ENCODE results near the gene ISCA2. TPM values are rescaled to one million over a fixed set of nuclear protein-coding genes. Genes with fewer than 3 reads are reported as not detected.
"Not testable (repeated sequence)": the region's sequence is repeated elsewhere in the genome, so short reads cannot be mapped to it uniquely, and the experiment has no call there.

ISCA2 gene
- total and polyA plus RNA-seq, 5 donors from 2014 or later: 19.9 to 114 (median 89.6) TPM

DNA sequence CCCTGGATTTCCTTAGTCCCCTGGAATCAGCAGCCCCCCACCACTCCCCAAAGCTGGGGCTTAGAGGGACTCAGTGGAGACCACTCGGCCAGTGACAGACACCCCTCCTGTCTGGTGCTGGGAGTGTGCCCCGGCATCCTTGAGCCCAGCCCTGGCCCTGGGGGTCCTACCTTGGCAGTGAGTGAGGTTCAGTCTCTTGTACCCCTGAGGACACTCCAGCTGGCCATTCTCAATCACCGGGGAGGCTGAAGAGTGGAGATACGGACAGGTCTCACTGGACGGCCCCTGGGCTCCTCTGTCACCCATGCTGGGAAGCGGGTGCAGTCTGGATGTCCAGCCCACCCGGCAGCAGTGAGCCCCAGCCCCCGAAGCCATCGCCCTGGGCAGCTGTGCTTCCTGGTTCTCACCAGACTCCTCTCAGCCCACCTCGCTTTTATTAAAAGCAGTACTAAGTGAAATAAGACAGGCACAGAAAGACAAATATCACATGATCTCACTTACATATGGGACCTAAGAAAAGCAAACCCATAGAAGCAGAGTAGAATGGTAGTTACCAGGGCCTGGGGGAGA lies 42.3 kb downstream of the ISCA2 start:
- Histone ChIP-seq H3K27me3 (ENCODE audit: control insufficient read depth, insufficient read depth, low read length) (no peaks in the 10 kb centered on the region), H3K4me1 (ENCODE audit: control insufficient read depth, insufficient read depth, low read length, poor library complexity, severe bottlenecking) (no peaks in the 10 kb centered on the region), H3K4me3 (ENCODE audit: low read depth, low read length) (no peak overlapping the region), H3K36me3 (ENCODE audit: control insufficient read depth, insufficient read depth, low read length) (no peaks in the 10 kb centered on the region), H3K27ac (ENCODE audit: insufficient read depth, low read length, poor library complexity, severe bottlenecking) (no peak overlapping the region), H3K9me3 (ENCODE audit: control insufficient read depth in 2 of 2, low read length in 2 of 2) (no peaks in the 10 kb centered on the region)
- Mint-ChIP-seq H3K4me1 (peaks cover 0 to 2% (median 1%) of the 10 kb centered on the region in 4 donors), H3K9me3 (peaks cover 0 to 1% (median 0%) of the 10 kb centered on the region in 7 donors), H3K27me3 (peaks cover 5% of the 10 kb centered on the region), H3K27ac (no peak overlapping the region), H3K4me3 (no peak overlapping the region), H3K36me3 (no peaks in the 10 kb centered on the region)
- no peak for ATAC-seq (ENCODE audit: low read depth in 2 of 2)
- no peak for DNase-seq

DNA sequence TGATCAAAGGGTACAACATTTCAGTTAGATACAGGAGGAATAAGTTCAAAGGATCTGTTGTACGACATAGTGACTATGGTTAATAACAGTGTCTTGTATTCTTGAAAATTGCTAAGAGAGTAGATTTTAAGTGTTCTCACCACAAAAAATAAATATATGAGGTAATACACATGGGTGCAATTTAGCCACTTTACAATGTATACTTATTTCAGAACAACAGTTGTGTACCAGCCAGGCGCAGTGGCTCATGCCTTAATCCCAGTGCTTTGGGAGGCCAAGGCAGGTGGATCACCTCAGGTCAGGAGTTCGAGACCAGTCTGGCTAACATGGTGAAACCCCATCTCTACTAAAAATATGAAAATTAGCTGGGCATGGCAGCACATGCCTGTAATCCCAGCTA lies 42.8 kb downstream of the ISCA2 start:
- DNase-seq; H3K4me1 Mint-ChIP-seq; H3K9me3 ChIP-seq (ENCODE audit: control insufficient read depth in 2 of 2, low read length in 2 of 2); H3K27me3 ChIP-seq (ENCODE audit: control insufficient read depth, insufficient read depth, low read length); H3K36me3 ChIP-seq (ENCODE audit: control insufficient read depth, insufficient read depth, low read length); H3K9me3 Mint-ChIP-seq; H3K4me3 Mint-ChIP-seq; H3K4me3 ChIP-seq (ENCODE audit: low read depth, low read length); H3K4me1 ChIP-seq (ENCODE audit: control insufficient read depth, insufficient read depth, low read length, poor library complexity, severe bottlenecking); H3K36me3 Mint-ChIP-seq; H3K27ac Mint-ChIP-seq; ATAC-seq (ENCODE audit: low read depth in 2 of 2); H3K27ac ChIP-seq (ENCODE audit: insufficient read depth, low read length, poor library complexity, severe bottlenecking); H3K27me3 Mint-ChIP-seq: not testable (repeated sequence)

DNA sequence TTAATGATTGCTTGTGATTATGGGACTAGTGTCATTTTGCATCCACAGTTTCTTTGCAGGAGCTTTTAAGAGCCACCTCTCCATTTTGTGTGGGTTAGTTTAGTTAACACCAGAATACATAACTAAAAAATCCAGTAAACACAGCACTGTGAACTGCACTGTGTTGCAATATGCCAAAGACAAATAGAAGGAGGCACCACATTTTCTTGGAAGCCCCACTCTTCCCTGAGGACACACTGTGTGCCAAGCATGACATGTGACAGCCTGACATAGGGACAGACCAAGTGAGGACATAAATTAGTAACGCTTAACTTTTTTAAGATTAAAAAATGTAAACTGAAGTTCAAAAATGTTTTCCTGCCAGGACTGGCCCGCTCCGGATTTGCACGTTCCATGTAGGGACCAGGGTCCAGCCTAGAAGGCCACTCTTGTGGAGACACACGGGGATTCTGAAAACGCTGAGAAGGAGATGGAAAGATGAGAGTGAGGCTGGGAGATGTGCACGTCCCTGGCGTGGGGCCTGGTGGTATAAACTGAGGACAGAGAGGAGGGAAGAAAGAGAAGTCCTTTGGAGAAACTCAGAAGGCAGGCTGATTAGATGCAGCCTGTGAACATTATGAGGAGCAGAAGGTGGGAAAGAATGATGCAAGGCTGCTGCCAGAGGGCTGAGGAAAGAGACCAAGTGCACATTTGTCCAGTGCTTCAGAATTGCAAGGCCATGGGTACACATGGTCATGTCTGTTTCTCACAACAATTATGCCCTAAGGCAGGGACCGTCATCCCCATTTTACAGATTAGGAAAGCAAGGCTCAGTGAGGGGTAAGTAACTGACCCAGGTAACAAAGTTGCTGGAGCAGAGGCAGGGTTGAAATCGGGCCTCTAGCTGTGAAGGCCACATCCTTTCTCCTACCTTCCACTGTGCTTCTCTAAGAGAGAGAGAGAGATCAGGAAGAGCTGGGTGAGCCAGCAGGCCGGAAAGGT lies 45.1 kb downstream of the ISCA2 start:
- H3K4me1 ChIP-seq (ENCODE audit: control insufficient read depth, insufficient read depth, low read length, poor library complexity, severe bottlenecking): no peaks in the 10 kb centered on the region
- Mint-ChIP-seq H3K27ac (peak overlapping the region in 1 of 3 donors; percentile 40), H3K27me3 (no peaks in the 10 kb centered on the region), H3K36me3 (no peaks in the 10 kb centered on the region), H3K4me3 (no peak overlapping the region), H3K9me3 (no peaks in the 10 kb centered on the region), H3K4me1 (peaks cover 0 to under 1% (median 0%) of the 10 kb centered on the region in 4 donors)
- no peak for DNase-seq
- no peak for ATAC-seq (ENCODE audit: low read depth in 2 of 2)
- no peak overlapping the region for H3K4me3 ChIP-seq (ENCODE audit: low read depth, low read length)
- H3K9me3 ChIP-seq (ENCODE audit: control insufficient read depth in 2 of 2, low read length in 2 of 2): no peaks in the 10 kb centered on the region
- no peaks in the 10 kb centered on the region for H3K27me3 ChIP-seq (ENCODE audit: control insufficient read depth, insufficient read depth, low read length)
- H3K36me3 ChIP-seq (ENCODE audit: control insufficient read depth, insufficient read depth, low read length): no peaks in the 10 kb centered on the region
- H3K27ac ChIP-seq (ENCODE audit: insufficient read depth, low read length, poor library complexity, severe bottlenecking): no peak overlapping the region

DNA sequence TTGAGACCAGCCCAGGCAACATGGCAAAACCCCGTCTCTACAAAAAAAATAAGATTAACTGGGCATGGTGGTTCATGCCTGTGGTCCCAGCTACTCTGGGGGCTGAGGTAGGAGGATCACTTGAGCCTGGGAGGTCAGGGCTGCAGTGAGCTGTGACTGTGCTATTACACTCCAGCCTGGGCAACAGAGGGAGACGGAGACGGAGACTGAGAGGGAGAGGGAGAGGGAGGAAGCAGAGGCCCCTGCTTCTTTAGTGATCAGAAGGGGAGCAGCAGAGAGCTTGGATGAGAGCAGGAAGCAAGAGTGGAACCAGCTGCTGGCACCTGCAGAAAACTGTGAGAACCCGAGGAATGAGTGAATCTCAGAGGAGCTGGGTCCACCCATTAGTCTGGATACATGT lies 45.9 kb downstream of the ISCA2 start:
- no peaks in the 10 kb centered on the region for H3K36me3 ChIP-seq (ENCODE audit: control insufficient read depth, insufficient read depth, low read length)
- peaks cover under 1% of the 10 kb centered on the region for H3K27me3 Mint-ChIP-seq
- no peaks in the 10 kb centered on the region for H3K4me1 ChIP-seq (ENCODE audit: control insufficient read depth, insufficient read depth, low read length, poor library complexity, severe bottlenecking)
- no peaks in the 10 kb centered on the region for H3K9me3 Mint-ChIP-seq
- no peak for ATAC-seq (ENCODE audit: low read depth in 2 of 2)
- DNase-seq: no peak
- H3K27ac ChIP-seq (ENCODE audit: insufficient read depth, low read length, poor library complexity, severe bottlenecking): no peak overlapping the region
- H3K4me1 Mint-ChIP-seq: no peaks in the 10 kb centered on the region
- H3K9me3 ChIP-seq (ENCODE audit: control insufficient read depth in 2 of 2, low read length in 2 of 2): no peaks in the 10 kb centered on the region
- H3K27ac Mint-ChIP-seq: no peak overlapping the region
- H3K4me3 ChIP-seq (ENCODE audit: low read depth, low read length): no peak overlapping the region
- H3K27me3 ChIP-seq (ENCODE audit: control insufficient read depth, insufficient read depth, low read length): no peaks in the 10 kb centered on the region
- H3K36me3 Mint-ChIP-seq: no peaks in the 10 kb centered on the region
- H3K4me3 Mint-ChIP-seq: no peak overlapping the region

DNA sequence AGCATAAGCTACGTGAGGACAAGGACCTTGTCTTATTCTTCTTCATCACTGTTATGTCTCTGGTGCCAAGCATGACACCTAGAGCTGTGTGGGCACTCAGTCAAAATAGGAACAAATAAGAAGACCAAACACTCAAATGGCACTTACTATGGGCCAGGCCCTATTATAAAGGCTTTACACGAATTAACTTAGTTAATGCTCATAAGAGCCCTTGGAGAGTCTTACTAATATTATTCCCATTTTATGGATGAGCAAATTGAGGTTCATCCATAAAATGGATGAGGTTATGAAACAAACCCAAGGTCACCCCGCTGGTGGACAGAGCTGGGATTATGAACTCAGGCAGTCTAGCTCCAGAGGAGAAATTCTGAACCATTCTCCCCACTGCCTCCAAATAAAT lies 47.7 kb downstream of the ISCA2 start:
- H3K4me3 ChIP-seq (ENCODE audit: low read depth, low read length): no peak overlapping the region
- DNase-seq (no peak), ATAC-seq (ENCODE audit: low read depth in 2 of 2) (no peak)
- H3K9me3 ChIP-seq (ENCODE audit: control insufficient read depth in 2 of 2, low read length in 2 of 2): no peaks in the 10 kb centered on the region
- H3K27ac ChIP-seq (ENCODE audit: insufficient read depth, low read length, poor library complexity, severe bottlenecking): no peak overlapping the region
- no peaks in the 10 kb centered on the region for H3K9me3 Mint-ChIP-seq
- H3K27ac Mint-ChIP-seq: no peak overlapping the region
- H3K36me3 Mint-ChIP-seq: no peaks in the 10 kb centered on the region
- H3K36me3 ChIP-seq (ENCODE audit: control insufficient read depth, insufficient read depth, low read length): no peaks in the 10 kb centered on the region
- no peaks in the 10 kb centered on the region for H3K4me1 Mint-ChIP-seq
- H3K4me1 ChIP-seq (ENCODE audit: control insufficient read depth, insufficient read depth, low read length, poor library complexity, severe bottlenecking): no peaks in the 10 kb centered on the region
- H3K27me3 Mint-ChIP-seq: peaks cover 6% of the 10 kb centered on the region
- H3K27me3 ChIP-seq (ENCODE audit: control insufficient read depth, insufficient read depth, low read length): no peaks in the 10 kb centered on the region
- H3K4me3 Mint-ChIP-seq: no peak overlapping the region

DNA sequence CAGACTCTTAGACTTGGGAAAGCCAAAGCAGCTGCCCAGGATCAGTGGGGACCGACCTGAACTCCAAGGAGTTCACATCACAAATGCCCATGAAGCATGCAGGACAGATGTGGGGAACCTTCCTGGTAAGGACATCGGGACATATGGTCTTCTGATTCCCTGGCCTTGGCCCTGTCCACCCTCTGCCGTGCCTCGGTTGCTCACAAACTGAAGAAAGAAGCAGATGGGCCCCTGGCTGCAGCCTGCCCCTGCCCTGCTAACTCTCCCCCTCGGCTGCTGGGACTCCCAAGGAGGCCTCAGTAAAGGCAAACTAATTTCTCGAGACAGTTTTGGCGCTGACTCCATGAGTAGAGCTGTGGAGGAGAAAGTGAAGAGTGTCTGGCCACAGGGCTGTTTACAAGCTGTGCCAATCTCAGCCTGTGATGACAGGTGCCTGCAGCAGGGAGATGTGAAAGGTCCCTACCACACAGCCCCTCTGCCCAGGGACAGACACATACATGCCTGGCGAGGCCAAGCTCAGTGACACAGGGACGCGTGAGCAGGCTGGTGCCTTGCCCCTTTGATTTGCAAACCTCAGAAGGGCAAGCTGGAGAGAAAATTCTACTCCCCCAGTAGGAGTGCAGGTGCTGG lies 48.6 kb downstream of the ISCA2 start:
- Histone ChIP-seq H3K36me3 (ENCODE audit: control insufficient read depth, insufficient read depth, low read length) (no peaks in the 10 kb centered on the region), H3K27ac (ENCODE audit: insufficient read depth, low read length, poor library complexity, severe bottlenecking) (no peak overlapping the region), H3K27me3 (ENCODE audit: control insufficient read depth, insufficient read depth, low read length) (no peaks in the 10 kb centered on the region), H3K9me3 (ENCODE audit: control insufficient read depth in 2 of 2, low read length in 2 of 2) (no peaks in the 10 kb centered on the region), H3K4me1 (ENCODE audit: control insufficient read depth, insufficient read depth, low read length, poor library complexity, severe bottlenecking) (no peaks in the 10 kb centered on the region), H3K4me3 (ENCODE audit: low read depth, low read length) (no peak overlapping the region)
- H3K9me3 Mint-ChIP-seq: no peaks in the 10 kb centered on the region
- H3K4me3 Mint-ChIP-seq: no peak overlapping the region
- H3K27ac Mint-ChIP-seq: no peak overlapping the region
- no peaks in the 10 kb centered on the region for H3K36me3 Mint-ChIP-seq
- H3K4me1 Mint-ChIP-seq: no peaks in the 10 kb centered on the region
- H3K27me3 Mint-ChIP-seq: peaks cover 6% of the 10 kb centered on the region
- DNase-seq (no peak), ATAC-seq (ENCODE audit: low read depth in 2 of 2) (no peak)

DNA sequence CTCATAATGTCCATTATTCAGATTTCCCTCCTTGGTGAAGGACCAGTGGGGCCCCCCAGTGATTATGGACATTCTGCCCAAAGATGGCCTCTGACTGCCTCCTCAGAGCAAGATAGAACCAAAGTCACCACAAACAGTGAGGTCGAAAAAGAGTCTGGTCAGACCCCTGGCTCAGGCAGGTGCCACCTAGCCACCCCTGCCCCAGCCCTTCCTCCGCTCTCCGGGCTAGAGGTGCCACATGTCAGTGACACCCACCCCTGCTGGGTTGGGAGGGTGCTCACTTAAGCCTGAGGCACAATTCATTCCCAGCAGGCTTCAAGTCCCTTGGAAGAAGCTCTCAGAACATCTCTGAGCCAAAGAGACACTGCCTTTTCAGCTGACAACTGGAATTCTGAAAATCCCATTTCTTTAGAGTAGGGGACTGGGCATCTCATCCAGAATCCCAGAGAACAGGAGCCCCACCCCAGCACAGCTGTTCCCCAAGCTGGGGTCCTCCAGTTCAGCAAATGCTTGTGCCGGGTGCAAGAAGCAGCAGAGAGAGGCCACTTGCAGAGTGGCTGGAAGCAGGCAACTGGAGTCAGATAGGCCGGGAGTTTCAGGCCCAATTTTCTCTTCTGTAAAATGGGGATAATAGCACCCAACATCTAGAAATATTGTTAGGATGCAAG lies 50.3 kb downstream of the ISCA2 start:
- no peaks in the 10 kb centered on the region for H3K4me1 Mint-ChIP-seq
- Histone ChIP-seq H3K9me3 (ENCODE audit: control insufficient read depth in 2 of 2, low read length in 2 of 2) (no peaks in the 10 kb centered on the region), H3K27me3 (ENCODE audit: control insufficient read depth, insufficient read depth, low read length) (no peaks in the 10 kb centered on the region), H3K4me1 (ENCODE audit: control insufficient read depth, insufficient read depth, low read length, poor library complexity, severe bottlenecking) (no peaks in the 10 kb centered on the region), H3K36me3 (ENCODE audit: control insufficient read depth, insufficient read depth, low read length) (no peaks in the 10 kb centered on the region), H3K4me3 (ENCODE audit: low read depth, low read length) (no peak overlapping the region), H3K27ac (ENCODE audit: insufficient read depth, low read length, poor library complexity, severe bottlenecking) (no peak overlapping the region)
- no peaks in the 10 kb centered on the region for H3K36me3 Mint-ChIP-seq
- peaks cover 0 to 1% (median 0%) of the 10 kb centered on the region in 7 donors for H3K9me3 Mint-ChIP-seq
- no peak for DNase-seq
- no peak overlapping the region for H3K4me3 Mint-ChIP-seq
- H3K27ac Mint-ChIP-seq: no peak overlapping the region
- no peak for ATAC-seq (ENCODE audit: low read depth in 2 of 2)
- peaks cover 11% of the 10 kb centered on the region for H3K27me3 Mint-ChIP-seq

All from CD4-positive, CD25-positive, alpha-beta regulatory T cell (primary cell).